NCI-H146 treated with DMSO at 0.1 percent for 48 hours (cell line): ENCODE results near the gene PAPPA2.

Experiments used
- DNase-seq: peaks from one replicate; lab custom pipeline; 2025; ENCODE audit not compliant: unreplicated experiment; lab: John Stamatoyannopoulos, UW

Gene PAPPA2

DNA sequence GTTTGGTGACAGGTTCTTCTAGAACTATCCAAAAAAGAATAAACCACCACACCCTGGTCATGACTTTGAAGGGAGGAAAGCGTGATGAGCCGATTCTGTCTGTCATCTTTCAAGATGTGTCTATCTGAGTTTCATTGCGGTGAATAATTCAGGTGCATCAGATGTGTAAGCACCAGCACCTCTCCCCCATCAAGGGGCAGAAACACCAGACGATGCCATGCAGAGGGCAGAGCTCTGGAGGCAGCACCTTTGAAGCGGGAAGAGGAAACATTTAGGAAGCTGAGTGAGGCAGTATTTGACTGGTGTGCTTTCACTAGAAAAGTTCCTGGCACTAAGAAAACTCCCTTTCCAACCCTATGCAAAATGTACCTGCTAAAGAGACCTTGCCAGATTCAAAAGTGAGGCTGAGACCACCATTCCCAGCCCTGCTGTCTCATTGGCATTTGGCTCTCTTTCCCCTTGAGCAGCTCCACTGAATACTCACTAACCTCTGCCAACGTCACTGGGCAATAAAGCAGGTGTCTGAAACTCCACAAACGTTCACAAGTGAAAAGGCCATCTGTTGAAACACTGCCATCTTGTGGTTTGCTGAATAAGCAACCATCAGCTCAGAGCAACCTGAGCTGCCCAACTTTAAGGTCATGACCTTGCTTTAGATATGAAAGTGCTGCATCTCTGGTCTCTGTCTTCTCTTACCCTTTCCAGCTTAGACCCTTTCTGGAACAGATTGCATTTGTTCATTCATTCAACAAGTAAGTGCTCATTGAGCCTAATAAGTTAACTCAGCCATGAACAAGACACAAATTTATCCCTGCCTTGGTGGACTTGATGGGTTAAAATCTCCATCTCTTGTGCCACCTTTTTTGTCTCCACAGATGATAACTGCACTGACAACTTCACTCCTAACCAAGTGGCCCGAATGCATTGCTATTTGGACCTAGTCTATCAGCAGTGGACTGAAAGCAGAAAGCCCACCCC, 228.6 kb downstream of the PAPPA2 start:
- peak; percentile 29 for DNase-seq

DNA sequence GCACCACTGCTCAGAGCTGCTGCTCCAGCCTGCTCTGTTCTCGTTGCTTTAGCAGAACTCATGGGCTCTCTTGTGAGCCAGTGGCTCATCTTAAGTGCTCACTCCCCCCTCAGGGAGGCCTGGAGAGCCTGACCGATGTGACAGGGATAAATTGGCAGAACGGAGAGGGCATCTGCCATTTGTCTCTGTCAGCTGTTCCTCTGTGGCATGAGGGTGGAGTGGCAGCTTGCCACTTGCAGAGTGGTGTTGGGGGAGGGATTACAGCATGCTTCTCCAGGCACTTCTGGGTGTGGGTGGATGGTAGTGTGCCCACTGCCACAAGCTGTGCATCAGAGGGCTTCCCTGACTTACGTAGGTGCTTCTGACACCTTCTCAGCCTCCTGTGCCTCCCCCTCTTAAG, 229.5 kb downstream of the PAPPA2 start:
- no peak for DNase-seq

DNA sequence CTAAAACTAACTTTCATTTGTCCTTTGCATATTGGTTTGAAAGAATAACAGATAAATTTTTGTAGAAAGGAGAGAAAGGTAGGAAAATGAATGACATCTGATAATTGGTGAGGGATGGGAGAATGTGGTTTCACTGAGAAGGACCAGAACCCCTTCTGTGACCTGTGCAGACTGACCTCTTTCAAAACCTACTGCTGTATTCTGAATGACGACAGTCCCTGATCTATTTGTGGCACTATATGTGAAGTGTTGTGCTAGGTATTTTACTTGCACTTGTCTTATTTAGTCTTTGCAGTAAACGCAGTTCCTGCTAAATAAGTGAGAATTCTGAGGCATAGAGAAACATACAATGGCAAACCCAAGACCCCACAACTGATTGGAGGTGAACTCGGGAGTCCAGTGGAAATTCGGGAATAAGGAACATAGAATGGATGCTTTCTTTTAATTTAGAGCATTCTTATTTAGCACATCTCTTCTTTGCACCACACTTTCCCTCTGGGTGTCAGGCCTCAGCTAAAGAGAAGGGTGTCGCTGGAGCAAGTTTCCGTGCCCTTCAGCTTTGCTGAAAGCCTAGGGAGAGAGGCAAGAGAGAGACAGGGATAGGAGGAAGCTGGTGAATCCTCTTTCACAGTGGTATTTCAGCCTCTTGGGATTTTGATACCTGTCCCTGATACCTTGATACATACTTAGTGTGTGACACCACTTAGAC, 230.2 kb downstream of the PAPPA2 start:
- DNase-seq = no peak

DNA sequence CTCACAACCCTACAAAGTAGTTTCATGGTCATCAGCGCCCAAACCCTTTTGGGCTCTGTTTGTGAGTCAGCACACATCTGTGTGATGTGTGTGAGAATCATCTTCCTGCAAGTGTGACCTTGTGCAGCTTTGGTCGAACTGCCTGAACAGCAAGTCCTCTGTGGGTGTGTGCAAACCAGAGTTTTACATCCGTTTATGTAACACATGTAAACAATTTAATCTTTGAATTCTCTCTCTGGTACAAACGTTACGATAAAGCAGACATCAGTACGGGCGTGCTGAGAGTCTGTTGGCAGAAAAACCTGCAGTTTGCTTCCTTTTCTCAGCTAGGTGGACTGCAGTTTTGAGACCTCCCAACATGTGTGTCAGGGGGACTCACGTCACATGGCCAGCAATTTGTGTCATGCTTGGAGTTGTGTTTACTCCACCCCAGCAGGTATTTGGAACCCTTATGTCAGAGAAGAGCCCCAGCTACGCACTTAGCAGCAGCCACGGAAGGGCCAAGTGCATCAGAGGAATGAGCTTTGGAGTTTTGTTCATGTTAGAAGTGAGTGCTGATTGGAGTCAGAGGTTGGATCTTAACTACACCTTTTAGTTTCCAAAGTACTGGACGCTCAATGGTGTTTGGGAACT, 230.8 kb downstream of the PAPPA2 start:
- DNase-seq = no peak

DNA sequence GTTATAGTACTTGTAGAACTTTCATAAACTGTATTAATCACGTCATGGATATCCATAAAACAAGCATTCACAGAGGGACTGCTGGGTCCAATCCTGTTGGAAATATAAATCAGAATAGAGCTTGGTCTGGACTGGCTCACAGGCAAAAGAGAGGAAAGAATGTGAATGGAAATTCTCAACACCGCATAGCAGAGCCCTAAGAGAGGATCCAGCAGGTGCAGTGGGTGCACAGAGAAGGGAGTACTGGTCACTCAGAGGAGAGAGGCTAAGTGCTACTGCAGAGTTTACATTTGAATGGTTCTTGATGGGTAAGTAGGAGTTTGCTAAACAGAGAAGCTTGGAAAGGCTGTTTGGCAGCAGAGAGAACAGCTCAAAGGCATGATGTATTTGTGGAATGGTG, 231.7 kb downstream of the PAPPA2 start:
- DNase-seq = no peak

DNA sequence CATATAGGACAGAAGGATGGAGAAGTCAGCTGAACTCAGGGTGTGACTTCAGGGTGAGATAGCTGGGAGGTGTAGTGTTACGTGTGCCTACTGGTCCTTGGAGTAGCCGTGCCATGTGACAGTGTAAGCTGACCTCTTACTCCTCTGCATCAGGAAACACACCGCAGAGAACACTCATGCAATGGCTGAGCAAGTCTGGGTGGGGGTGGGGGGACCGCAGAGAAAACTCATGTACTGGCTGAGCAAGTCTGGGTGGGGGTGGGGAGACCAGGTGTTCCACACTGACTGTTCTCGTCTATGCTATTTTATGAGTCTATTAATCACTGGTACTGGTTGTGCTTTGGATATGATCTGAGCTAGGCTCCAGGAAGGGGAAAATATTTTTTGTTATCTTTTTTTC, 233.1 kb downstream of the PAPPA2 start:
- no peak for DNase-seq

DNA sequence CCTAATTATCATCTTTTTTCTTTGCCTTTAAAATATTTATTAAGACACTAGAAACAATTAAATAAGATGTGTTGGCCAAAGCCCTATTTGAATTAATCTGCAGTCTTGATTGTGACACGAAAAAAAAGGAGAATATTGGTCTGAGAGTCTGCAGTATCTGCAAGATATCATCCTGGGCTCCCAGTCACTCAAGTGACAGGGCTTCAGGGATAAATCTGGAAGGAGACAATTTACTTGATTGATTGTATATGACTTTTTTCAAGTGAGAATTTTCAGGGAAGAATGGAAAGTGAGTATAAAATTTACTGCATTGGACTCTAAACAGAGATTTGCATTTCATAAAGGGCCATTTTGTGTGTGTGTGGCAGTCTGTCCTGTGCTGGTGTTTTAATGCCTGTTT, 233.7 kb downstream of the PAPPA2 start:
- no peak for DNase-seq

DNA sequence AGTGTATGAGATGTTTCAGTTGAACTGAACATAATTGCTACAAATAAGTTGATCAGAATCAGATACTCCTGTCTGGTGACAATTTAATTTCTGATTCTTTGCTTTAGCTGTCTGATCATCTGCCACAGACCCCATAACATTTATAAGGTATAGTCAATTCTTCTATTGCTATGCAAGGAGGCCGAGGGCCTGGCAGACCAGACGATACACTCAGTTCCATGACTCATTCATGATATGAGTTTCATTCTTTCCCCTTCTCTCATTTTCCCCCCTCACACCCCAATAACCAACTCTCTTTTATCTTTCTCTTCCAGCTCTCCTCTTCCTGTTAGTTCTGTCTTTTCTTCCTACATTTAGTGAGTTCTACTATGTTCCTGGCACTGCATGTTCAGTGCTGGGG, 236.8 kb downstream of the PAPPA2 start:
- no peak for DNase-seq

DNA sequence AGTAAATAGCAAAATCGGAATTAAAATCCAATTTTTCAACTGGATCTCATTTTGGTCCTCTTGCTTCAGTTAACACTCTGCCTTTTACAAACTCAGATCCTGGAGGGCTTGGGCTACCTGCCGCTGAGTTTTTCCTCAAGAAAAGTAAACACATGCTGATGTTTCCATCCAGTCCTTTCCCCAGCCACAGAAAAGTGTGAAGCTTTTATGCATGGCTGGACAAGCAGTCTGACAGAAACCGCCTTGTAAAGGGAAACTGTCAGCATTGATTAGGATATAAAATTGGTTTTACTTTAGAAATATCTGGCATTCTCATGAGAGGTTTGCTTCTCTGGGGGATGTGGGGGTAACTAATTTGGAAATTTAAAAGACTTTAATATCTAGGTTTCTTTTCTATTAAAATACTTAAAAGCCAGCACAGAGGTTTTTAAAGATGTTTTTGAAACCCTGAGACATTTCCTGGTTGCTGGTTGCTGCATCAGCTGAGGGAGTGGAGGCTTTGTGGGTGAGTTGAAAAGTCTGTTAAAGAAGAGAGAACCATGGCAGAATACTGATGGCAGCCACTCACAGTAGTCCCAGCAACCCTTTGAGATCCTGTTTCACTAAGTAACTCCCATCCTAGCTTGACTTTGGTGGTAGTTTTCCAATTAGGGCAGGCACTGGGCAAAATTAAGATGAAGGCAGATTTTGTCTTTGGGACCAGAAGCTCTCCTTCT, 238.3 kb downstream of the PAPPA2 start:
- no peak for DNase-seq

DNA sequence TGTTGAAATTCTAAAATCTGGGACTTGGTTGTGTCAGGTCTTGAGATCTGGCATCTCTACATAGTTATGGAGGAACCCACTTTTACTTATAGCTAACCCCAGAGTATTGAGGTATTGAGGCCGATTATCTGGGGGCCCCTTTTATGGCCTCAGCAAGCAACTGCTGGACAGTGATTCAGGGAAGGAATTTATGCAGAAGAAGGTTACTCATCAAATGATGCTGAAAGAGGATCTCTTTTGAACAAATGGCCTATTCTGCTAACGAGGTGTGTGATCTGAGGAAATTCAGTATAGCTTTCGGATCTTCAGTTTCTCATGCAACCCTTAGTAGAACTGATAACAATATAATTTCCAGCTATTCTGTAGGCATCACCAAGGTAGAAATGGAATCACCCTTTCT, 239.9 kb downstream of the PAPPA2 start:
- no peak for DNase-seq

DNA sequence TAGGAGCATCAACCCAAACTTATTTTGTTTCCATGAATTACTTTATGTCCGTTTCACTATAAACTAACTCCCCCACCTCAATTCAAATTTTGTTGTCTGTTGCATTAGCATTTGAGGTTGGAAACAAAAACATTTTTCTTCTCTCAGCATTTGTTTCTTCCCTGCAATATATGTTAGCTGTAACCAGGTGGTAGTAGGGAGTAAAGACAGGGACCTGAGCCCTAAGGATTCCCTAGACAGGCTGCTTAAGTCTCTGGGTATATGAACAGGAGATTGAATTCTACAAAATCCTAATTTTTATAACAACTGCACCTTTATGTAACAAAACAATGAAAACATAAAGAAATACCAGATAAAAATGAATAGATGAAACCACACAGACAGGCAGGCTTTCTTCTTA, 242.6 kb downstream of the PAPPA2 start:
- no peak for DNase-seq

DNA sequence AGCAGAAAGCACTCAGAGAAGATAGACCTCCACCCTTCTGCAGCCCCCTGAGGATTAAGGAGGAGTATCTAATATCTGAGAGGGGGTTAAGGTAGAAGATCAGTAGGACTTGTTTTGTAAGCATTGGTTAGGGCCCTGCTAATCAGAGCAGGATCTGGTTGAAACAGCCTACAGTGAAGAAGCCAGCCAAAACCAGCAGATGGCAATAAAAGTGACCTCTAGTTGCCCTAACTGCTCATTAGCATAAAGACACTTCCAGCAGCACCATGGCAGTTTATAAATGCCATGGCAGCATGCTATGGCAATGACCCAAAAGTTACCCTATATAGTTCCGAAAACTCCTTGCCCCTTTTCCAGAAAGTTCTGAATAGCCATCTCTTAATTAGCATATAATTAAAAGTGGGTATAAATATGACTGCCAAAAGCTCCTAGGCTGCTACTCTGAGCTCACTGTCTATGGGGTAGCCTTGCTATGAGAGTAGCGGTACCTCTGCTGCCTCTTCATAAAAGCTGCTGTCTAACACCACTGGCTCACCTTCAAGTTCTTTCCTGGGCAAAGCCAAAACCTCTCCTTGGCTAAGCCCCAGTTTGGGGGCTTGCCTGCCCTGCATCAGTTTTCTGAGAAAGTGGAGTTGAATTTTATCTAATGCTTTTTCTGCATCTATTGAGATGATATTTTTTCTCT, 254.2 kb downstream of the PAPPA2 start:
- DNase-seq = no peak

DNA sequence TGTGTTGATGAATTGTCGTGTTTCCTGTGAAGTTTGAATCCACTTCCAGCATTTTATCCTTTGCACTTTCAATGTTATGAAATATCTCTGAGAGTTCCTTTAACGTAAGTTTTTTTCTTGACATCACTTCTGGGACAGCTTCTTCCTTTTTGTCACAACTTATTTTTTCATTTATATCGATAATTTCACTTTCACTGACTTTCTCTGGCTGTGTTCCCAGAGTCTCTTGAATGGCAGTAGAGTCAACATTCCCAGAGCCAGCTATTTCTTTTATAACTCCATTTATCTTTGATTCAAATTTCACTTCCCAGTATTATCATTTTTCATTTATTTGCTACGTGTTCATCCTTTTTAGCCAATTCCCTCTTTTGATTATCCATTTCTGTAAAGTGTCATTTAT, 256.5 kb downstream of the PAPPA2 start:
- DNase-seq = no peak

DNA sequence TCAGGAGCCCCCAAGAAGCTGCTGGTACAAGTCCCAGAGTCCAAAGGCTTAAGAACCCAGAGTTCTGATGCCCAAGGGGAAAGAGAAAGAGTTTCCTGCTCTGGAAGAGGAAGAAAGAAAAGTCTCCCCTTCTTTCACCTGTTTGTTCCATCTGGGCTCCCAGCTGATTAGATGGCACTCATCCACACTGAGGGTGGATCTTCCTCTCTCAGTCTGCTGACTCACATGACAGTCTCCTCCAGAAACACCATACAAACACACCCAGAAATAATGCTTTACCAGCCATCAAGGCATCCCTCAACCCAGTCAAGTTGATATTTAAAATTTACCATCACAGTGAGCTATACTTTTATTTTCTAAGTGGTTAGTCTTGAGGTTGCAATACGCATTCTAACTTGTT, 257.9 kb downstream of the PAPPA2 start:
- DNase-seq = no peak

DNA sequence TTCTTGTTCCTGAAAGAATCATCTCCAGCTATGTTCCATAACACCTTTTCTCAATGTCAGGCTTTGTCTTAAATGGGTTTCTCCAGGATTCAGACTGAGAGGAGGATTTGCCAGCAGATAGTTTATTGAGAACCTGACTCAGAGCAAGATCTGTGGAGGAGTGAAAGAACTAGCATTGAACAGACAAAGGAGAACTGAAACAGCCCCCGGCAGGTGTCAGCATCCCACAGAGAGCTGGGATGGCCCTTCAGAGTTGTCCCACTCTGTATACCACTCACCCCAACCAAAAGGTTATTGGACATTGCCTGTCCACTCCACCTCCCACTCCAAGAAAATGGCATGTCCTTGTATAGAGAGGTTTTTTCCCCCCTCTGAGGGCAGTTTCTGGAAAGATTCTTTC, 270.7 kb downstream of the PAPPA2 start:
- DNase-seq = no peak

DNA sequence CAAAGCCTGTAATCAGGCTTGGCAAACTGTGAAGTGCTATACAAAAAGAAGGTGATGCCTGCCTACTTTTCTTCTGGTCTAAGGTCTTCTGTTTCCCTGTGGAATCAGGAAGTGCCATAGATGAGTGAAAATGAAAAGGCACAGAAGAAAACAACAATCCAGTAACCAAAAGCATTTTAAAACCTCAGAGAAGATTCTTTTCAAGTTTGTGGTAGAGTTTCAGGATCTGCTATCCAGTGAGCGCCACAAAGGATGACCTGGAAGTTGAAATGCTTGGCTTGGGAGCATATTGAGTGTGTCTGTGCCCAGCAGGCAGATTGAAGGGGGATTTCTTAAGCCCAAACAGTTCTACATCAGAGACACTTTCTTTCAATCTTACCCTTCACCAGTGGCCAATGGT, 272.2 kb downstream of the PAPPA2 start:
- DNase-seq = no peak

DNA sequence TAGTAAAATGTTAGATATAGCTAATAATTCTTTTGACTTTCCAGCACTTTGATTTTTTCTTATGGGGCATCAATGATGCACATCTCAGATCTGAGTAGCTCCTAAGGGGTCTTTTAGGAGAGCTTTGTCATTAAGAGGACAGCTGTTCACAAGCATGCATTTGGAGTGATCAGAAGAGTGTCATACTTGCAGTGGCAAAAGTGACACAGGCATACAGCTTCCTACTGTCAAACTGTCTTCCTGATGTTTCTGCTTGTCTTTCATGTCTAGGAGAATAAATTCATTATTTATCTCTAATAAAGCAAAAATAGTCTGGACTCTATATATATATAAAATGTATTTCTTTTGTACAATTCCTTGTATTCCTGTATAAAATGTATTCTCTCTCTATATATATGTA, 273.0 kb downstream of the PAPPA2 start:
- DNase-seq = no peak

DNA sequence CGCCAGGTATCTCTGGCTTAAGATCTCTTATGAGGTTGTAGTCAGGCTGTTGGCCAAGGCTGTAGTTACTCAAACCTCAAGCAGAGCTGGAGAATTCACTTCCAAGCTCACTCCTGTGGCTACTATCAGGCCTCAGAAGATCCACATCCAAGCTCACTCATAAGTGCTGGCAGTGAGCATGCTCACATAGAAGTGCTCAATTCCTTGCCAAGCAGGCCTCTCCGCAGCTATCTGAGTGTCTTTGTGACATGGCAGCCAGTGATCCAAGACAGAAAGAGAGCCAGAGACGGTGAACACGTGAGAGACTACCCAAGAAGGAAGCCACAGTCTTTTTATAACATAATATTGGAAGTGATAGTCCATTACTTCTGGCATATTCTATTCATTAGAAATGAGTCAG, 278.2 kb downstream of the PAPPA2 start:
- no peak for DNase-seq

DNA sequence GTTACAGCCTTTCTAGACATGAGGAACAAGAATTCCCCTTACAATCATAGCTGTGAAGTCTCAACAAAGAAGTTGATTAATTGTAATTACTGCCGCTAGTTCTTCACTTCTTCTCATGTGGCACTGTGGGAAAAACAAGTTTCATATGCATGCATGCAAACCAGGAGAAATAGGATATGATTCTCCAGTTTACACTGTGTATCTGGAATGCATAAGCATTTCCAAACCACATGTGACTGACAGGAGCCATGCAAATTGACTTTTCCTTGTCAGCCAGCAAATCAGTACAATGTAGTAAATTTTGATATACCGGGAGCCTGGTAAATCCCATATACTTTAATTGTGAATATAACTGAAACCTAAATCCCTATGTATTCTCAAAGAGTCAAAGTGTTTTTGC, 279.3 kb downstream of the PAPPA2 start:
- DNase-seq = no peak

DNA sequence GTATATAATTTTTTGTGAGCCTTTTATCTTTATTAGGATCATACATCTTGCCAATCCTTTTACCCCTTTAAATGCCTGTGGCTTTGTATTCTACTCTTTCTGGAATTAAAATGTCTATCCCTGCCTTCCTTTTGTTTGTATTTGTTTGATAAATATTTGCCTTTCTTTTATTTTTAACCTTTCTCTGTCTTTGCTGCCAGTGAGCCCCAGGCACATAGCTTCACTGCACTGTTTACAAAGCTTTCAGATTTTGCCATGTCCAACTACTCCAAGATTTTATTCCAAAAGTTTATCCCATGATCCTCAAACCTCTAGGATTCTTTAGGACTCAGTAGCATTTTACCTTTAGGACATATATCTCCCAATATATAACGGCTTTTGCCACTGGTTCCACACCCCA, 281.2 kb downstream of the PAPPA2 start:
- DNase-seq = no peak

DNA sequence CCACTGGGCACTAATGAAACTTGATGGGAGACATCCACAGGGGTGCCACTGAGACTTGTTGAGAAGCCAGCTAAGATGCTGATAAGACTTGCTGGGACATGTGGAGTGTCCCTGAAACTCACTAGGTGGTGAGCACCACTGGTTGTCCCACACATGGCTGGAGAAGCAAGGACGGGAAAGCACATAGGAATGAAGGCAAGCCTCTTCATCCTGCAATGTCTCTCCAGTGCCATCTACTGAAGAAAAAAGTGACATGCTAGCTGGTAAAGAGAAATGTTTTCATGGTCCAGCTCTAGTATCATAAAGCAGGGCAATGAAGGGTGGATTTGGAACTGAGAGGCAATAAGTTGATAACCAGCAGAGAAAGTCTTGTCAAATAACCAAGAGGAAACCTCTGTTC, 283.0 kb downstream of the PAPPA2 start:
- DNase-seq = no peak
